ENCODE data around the gene OPHN1.

OPHN1 gene

GRCh38 chrX:68061206-68061535, 372.1 kb downstream of the OPHN1 start:
- DNase-seq (ENCODE audit: low read depth in 2 of 2) = no peak

- DNase-seq (ENCODE audit: low read depth in 2 of 2) = no peak
These were observed 372.6 kb downstream of the OPHN1 start for GRCh38 chrX:68060506-68061205.

GRCh38 chrX:68059469-68059868, 373.8 kb downstream of the OPHN1 start:
- DNase-seq (ENCODE audit: low read depth in 2 of 2) = no peak

GRCh38 chrX:68049466-68049865, 383.8 kb downstream of the OPHN1 start:
- no peak for DNase-seq (ENCODE audit: low read depth in 2 of 2)

GRCh38 chrX:68048774-68049173, 384.5 kb downstream of the OPHN1 start:
- no peak for DNase-seq (ENCODE audit: low read depth in 2 of 2)

GRCh38 chrX:68045008-68045577, 388.2 kb downstream of the OPHN1 start:
- no peak for DNase-seq (ENCODE audit: low read depth in 2 of 2)

GRCh38 chrX:68043713-68044438, 389.4 kb downstream of the OPHN1 start:
- DNase-seq (ENCODE audit: low read depth in 2 of 2) = no peak

GRCh38 chrX:68041110-68041509, 392.2 kb downstream of the OPHN1 start:
- DNase-seq (ENCODE audit: low read depth in 2 of 2) = no peak

GRCh38 chrX:68018248-68019203, 414.8 kb downstream of the OPHN1 start:
- DNase-seq (ENCODE audit: low read depth in 2 of 2) = no peak

- DNase-seq (ENCODE audit: low read depth in 2 of 2) = no peak
These were observed 434.8 kb downstream of the OPHN1 start for GRCh38 chrX:67998540-67998939.

Measured in stimulated activated CD4-positive, alpha-beta T cell treated with anti-CD3 and anti-CD28 coated beads, Interleukin-1b, Interleukin-23, amount 100 ng/mL, for 4 hours (primary cell).